GM12865 (cell line): ENCODE results near the gene EPC2.

Experiments
- DNase-seq: peaks from one replicate; pipeline ENCODE4 v3.0.0; 2010; ENCODE audit warnings: low read depth
- H3K4me3 ChIP-seq: 2 replicates; pipeline ENCODE4 v1.5.1; 2011; ENCODE audit warnings: mild to moderate bottlenecking, low read depth, low read length, control low read depth
- TF ChIP-seq, protein P1 (sequence below): IDR thresholded peaks from 2 replicates; pipeline ENCODE4 v1.5.1; 2011; ENCODE audit warnings: low read length, control low read depth, low read depth, inconsistent platforms; ENCODE audit not compliant: insufficient read depth; ENCODE audit errors: missing control alignments

Gene EPC2

DNA sequence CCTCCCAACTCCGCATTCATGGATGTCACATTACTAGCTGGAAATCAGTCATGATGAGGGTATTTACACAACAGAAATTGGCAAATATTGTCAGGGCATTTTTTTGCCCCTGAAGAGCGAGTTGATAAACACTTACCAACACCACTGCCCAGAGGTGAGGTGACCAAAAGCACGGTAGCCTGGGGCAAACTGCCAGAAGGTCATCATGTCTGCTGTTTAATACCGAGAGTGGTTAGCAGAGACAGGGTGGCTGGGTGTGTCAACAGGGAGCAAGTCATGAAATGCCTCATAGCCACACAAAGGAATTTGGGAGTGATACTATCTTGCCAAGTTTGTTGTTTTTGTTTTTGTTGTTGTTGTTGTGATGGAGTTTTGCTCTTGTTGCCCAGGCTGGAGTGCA is 37.0 kb upstream of the EPC2 start:
- no peak overlapping the region for H3K4me3 ChIP-seq
- DNase-seq: peak; percentile 30
- TF ChIP-seq, protein P1, sequence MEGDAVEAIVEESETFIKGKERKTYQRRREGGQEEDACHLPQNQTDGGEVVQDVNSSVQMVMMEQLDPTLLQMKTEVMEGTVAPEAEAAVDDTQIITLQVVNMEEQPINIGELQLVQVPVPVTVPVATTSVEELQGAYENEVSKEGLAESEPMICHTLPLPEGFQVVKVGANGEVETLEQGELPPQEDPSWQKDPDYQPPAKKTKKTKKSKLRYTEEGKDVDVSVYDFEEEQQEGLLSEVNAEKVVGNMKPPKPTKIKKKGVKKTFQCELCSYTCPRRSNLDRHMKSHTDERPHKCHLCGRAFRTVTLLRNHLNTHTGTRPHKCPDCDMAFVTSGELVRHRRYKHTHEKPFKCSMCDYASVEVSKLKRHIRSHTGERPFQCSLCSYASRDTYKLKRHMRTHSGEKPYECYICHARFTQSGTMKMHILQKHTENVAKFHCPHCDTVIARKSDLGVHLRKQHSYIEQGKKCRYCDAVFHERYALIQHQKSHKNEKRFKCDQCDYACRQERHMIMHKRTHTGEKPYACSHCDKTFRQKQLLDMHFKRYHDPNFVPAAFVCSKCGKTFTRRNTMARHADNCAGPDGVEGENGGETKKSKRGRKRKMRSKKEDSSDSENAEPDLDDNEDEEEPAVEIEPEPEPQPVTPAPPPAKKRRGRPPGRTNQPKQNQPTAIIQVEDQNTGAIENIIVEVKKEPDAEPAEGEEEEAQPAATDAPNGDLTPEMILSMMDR: no peak

- no peak overlapping the region for H3K4me3 ChIP-seq
- DNase-seq: no peak
- TF ChIP-seq, protein P1: no peak
Observed at GRCh38 chr2:148613231-148614013, 31.1 kb upstream of the EPC2 start.

DNA sequence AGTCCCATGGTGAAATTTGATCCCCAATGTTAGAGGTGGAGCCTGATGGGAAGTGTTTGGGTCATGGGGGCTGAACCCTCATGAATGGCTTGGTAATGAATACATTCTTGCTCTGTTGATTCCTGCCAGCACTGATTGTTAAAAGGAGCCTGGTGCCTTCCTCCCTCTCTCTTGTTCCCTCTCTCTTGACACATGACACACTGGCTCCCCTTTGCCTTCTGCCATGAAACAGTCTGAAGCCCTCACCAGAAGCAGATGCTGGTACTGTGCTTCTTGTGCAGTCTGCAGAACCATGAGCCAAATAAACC is 30.6 kb upstream of the EPC2 start:
- DNase-seq: peak; percentile 4
- TF ChIP-seq, protein P1: no peak
- no peak overlapping the region for H3K4me3 ChIP-seq

GRCh38 chr2:148614322-148615049 is 30.1 kb upstream of the EPC2 start:
- TF ChIP-seq, protein P1: no peak
- no peak overlapping the region; the same call in 1 of the 2 replicates for H3K4me3 ChIP-seq
- DNase-seq: peak; percentile 75

- TF ChIP-seq, protein P1: no peak
- no peak for DNase-seq
- H3K4me3 ChIP-seq: no peak overlapping the region
Observed at GRCh38 chr2:148615381-148615841, 29.1 kb upstream of the EPC2 start.

DNA sequence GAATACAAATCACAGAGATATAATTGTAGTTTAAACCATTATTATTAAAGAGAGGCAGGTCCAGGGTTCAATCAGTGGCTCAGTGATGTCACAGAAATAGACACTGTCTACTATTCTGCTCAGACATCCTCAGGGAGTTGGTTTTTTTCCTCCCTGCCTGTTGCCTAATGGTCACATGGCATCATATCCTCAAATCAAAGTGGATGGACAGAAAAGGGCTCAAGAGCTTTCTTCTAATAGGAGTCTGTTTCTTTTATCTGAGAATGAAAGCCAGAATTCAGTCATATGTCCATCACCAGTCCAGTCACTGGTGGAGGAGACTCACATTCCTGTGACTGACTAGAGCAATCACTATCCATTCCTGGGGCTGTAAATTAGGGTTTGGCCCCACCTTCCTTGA is 27.9 kb upstream of the EPC2 start:
- DNase-seq: no peak
- no peak overlapping the region for H3K4me3 ChIP-seq
- TF ChIP-seq, protein P1: no peak
